ENCODE data around the gene C4BPA. TPM values are rescaled to one million over a fixed set of nuclear protein-coding genes. Genes with fewer than 3 reads are reported as not detected.

Gene C4BPA
- total and polyA plus RNA-seq, 2 of the 4 experiments (the other 2 are of a cell fraction) = not detected

DNA sequence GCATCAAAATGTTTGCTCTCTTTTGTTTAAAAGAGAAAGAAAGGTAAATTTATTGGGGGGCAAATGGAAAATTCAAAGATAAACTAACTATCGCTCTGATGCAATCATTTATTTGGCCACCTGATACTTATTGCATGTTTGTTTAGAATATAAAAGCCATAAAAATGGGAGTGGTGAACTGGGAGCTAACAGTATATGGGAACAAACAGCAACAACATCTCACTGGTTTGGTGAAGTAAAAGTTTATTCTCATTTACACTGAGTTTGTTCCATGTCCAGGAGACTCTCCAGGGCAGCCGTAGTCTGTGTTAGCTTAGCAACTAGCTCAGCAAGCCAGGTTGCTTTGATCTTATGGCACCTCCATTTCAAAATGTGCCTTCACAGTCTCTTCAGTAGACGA, 20.4 kb downstream of the C4BPA start:
- no peak overlapping the region for H3K4me3 ChIP-seq (ENCODE audit: insufficient read depth, low read depth, low read length)
- H2BK15ac ChIP-seq (ENCODE audit: low read depth, low read length) = no peak overlapping the region
- H3K14ac ChIP-seq (replicated peaks; ENCODE audit: low read depth, low read length) = no peak overlapping the region
- no peak overlapping the region for H2BK120ac ChIP-seq (ENCODE audit: low read depth, low read length)
- H3K36me3 ChIP-seq (ENCODE audit: control insufficient read depth, insufficient read depth, low read length) = no peaks in the 10 kb centered on the region
- no peaks in the 10 kb centered on the region for H3K79me1 ChIP-seq (ENCODE audit: low read depth in 1 of 2, low read length in 2 of 2)
- H3K9ac ChIP-seq (ENCODE audit: low read depth, low read length) = no peak overlapping the region
- H3K4me2 ChIP-seq (ENCODE audit: low read depth, low read length) = no peak overlapping the region
- dilution Hi-C loops (cut with HindIII; ENCODE audit: low sequenced_read_pairs, unreplicated experiment) = no loop called here
- no peak overlapping the region for H2BK20ac ChIP-seq (ENCODE audit: low read depth, low read length)
- no peak overlapping the region for H4K5ac ChIP-seq (ENCODE audit: low read depth, low read length)
- no peak overlapping the region for H2AK5ac ChIP-seq (ENCODE audit: low read depth, low read length)
- H3K27ac ChIP-seq (ENCODE audit: insufficient read depth, low read length) = no peak overlapping the region
- H3K9me3 ChIP-seq (ENCODE audit: control insufficient read depth, insufficient read depth, low read length) = 0 out of 2 replicates have a peak, but pooled peaks cover 1% of the 10 kb centered on the region
- in situ Hi-C loops (cut with MboI; ENCODE audit: low sequenced_read_pairs) = no loop called here
- H2AFZ ChIP-seq (replicated peaks; ENCODE audit: low read length, poor library complexity) = no peak overlapping the region
- H3K27me3 ChIP-seq (ENCODE audit: control insufficient read depth, insufficient read depth, low read length) = no peaks in the 10 kb centered on the region
- no CpG with 5 or more reads among the region's 3 CpGs for WGBS, 2 experiments (ENCODE audit: extremely low coverage in 2 of 2, insufficient read length in 1 of 2)
- no peak overlapping the region for H4K91ac ChIP-seq (ENCODE audit: insufficient read depth, low read depth, low read length)
- no peak overlapping the region for H3K4ac ChIP-seq (ENCODE audit: low read depth, low read length)
- intact Hi-C loops (cut with micrococcal nuclease) = no loop called here
- no peak overlapping the region for H3K18ac ChIP-seq (ENCODE audit: low read depth, low read length)
- no peak overlapping the region for H4K8ac ChIP-seq (ENCODE audit: low read depth in 2 of 2, low read length in 2 of 2)
- no peaks in the 10 kb centered on the region for H3K4me1 ChIP-seq (ENCODE audit: control insufficient read depth, insufficient read depth, low read length)
- H4K20me1 ChIP-seq (ENCODE audit: insufficient read depth, low read length) = no peaks in the 10 kb centered on the region
- H2AK9ac ChIP-seq (replicated peaks; ENCODE audit: low read depth, low read length, poor library complexity) = no peak overlapping the region
- no peak for DNase-seq
- no peak overlapping the region for H3K56ac ChIP-seq (ENCODE audit: extremely low read depth, insufficient read depth, low read length)
- TF ChIP-seq, protein P1, sequence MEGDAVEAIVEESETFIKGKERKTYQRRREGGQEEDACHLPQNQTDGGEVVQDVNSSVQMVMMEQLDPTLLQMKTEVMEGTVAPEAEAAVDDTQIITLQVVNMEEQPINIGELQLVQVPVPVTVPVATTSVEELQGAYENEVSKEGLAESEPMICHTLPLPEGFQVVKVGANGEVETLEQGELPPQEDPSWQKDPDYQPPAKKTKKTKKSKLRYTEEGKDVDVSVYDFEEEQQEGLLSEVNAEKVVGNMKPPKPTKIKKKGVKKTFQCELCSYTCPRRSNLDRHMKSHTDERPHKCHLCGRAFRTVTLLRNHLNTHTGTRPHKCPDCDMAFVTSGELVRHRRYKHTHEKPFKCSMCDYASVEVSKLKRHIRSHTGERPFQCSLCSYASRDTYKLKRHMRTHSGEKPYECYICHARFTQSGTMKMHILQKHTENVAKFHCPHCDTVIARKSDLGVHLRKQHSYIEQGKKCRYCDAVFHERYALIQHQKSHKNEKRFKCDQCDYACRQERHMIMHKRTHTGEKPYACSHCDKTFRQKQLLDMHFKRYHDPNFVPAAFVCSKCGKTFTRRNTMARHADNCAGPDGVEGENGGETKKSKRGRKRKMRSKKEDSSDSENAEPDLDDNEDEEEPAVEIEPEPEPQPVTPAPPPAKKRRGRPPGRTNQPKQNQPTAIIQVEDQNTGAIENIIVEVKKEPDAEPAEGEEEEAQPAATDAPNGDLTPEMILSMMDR (conservative IDR thresholded peaks at IDR 0.05; ENCODE audit: low read depth, low read length) = no peak
- TF ChIP-seq, protein P2, sequence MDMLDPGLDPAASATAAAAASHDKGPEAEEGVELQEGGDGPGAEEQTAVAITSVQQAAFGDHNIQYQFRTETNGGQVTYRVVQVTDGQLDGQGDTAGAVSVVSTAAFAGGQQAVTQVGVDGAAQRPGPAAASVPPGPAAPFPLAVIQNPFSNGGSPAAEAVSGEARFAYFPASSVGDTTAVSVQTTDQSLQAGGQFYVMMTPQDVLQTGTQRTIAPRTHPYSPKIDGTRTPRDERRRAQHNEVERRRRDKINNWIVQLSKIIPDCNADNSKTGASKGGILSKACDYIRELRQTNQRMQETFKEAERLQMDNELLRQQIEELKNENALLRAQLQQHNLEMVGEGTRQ (IDR thresholded peaks at IDR 0.05; ENCODE audit: low read depth, low read length) = no peak
- no peak for TF ChIP-seq MAFK (IDR thresholded peaks at IDR 0.05; ENCODE audit: low read depth, low read length)
- no peak for TF ChIP-seq BHLHE40 (IDR thresholded peaks at IDR 0.05; ENCODE audit: low read depth, low read length)
- no peak for TF ChIP-seq RCOR1 (IDR thresholded peaks at IDR 0.05; ENCODE audit: insufficient replicate concordance, low read length)
- no peak for TF ChIP-seq FOS (IDR thresholded peaks at IDR 0.05; ENCODE audit: low read depth, low read length)
- no peak for TF ChIP-seq MAZ (IDR thresholded peaks at IDR 0.05; ENCODE audit: borderline replicate concordance, low read depth, low read length)
- no peak for TF ChIP-seq SMC3 (IDR thresholded peaks at IDR 0.05; ENCODE audit: low read depth, low read length)
- TF ChIP-seq NFE2L2 (IDR thresholded peaks at IDR 0.05; ENCODE audit: low read depth, low read length) = no peak
- TF ChIP-seq RFX5 (IDR thresholded peaks at IDR 0.05; ENCODE audit: low read depth, low read length) = no peak
- no peak for TF ChIP-seq POLR2A (IDR thresholded peaks at IDR 0.05; ENCODE audit: low read depth, low read length)
- no peak for TF ChIP-seq CHD1 (IDR thresholded peaks at IDR 0.05; ENCODE audit: low read depth, low read length)
- TF ChIP-seq, protein P3, sequence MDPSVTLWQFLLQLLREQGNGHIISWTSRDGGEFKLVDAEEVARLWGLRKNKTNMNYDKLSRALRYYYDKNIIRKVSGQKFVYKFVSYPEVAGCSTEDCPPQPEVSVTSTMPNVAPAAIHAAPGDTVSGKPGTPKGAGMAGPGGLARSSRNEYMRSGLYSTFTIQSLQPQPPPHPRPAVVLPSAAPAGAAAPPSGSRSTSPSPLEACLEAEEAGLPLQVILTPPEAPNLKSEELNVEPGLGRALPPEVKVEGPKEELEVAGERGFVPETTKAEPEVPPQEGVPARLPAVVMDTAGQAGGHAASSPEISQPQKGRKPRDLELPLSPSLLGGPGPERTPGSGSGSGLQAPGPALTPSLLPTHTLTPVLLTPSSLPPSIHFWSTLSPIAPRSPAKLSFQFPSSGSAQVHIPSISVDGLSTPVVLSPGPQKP (IDR thresholded peaks at IDR 0.05; ENCODE audit: borderline replicate concordance, low read depth, low read length) = no peak
- TF ChIP-seq CEBPB (IDR thresholded peaks at IDR 0.05; ENCODE audit: low read depth, low read length) = no peak
- no peak for TF ChIP-seq RAD21 (IDR thresholded peaks at IDR 0.05; ENCODE audit: low read length)
- CTCF ChIA-PET = no interaction called here
- no peak overlapping the region for H2BK5ac ChIP-seq (ENCODE audit: low read depth, low read length, poor library complexity, severe bottlenecking)
- POLR2A ChIA-PET (ENCODE audit: unreplicated experiment) = no interaction called here
- no peak overlapping the region for H3K23ac ChIP-seq (ENCODE audit: low read depth, low read length)
- H3K9me1 ChIP-seq (ENCODE audit: insufficient read depth, low read length) = no peaks in the 10 kb centered on the region
- BruUV-seq (replicated peaks) = no TSS peak
- no peak for ATAC-seq (ENCODE audit: low read depth)

All from IMR-90 (cell line).